Breast epithelium (tissue), 4 donors: Measurements from ENCODE around the gene HELT. TPM values are rescaled to one million over a fixed set of nuclear protein-coding genes. Genes with fewer than 3 reads are reported as not detected.

Source experiments
- DNase-seq, 2 donors: peaks; one replicate each; pipeline ENCODE4 v3.0.0-alpha.2; 2019; ENCODE audit warnings: low spot score in 2 of 2
- H3K27ac ChIP-seq, 2 donors: fragments of 200-600 bp; sonication (generic) in 1 of 2; one replicate each; pipeline ENCODE4 v1.5.1; 2016 to 2019; ENCODE audit warnings: mild to moderate bottlenecking in 1 of 2
- H3K27me3 ChIP-seq, 2 donors: fragments of 200-600 bp; sonication (generic) in 1 of 2; one replicate each; pipeline versions ENCODE4 v1.5.1 to v1.6.0; 2017 to 2019; ENCODE audit warnings: control low read depth in 1 of 2, mild to moderate bottlenecking in 1 of 2
- H3K36me3 ChIP-seq: fragments of 200-600 bp; one replicate; pipeline ENCODE4 v1.5.1; 2019
- H3K4me1 ChIP-seq, 2 donors: fragments of 200-600 bp; sonication (generic); one replicate each; pipeline ENCODE4 v1.5.1; 2016 to 2019; ENCODE audit warnings: control low read depth in 1 of 2
- H3K4me3 ChIP-seq, 3 donors: fragments of 200-600 bp; sonication (generic); 1 replicate in 2 of 3; 2 replicates in 1 of 3; pipeline ENCODE4 v1.5.1; 2016 to 2019; ENCODE audit warnings: mild to moderate bottlenecking in 3 of 3, moderate library complexity in 2 of 3
- H3K9me3 ChIP-seq, 2 donors: fragments of 200-600 bp; sonication (generic) in 1 of 2; one replicate each; pipeline ENCODE4 v1.5.1; 2016 to 2019; ENCODE audit warnings: control low read depth in 1 of 2
- POLR2A ChIP-seq: fragments of 450-650 bp; IDR thresholded peaks from one replicate; pipeline ENCODE4 v1.6.1; 2016; ENCODE audit warnings: antibody characterized with exemption, mild to moderate bottlenecking, moderate library complexity
- POLR2AphosphoS5 ChIP-seq, 3 donors: sonication (generic); formaldehyde crosslinking; IDR thresholded peaks; one replicate each; pipeline ENCODE4 v1.6.1; 2017; ENCODE audit warnings: antibody characterized with exemption in 3 of 3
- intact Hi-C: fragments of 100-400 bp; cut with DNase I; formaldehyde crosslinking; loops from one replicate; pipeline ENCODE4 v1.15.1; 2023; ENCODE audit warnings: low total_unique reads
- total RNA-seq, 3 donors: library from RNA; depleted of rRNA; stranded (reverse); fragments of >200 nt; gene quantifications; one replicate each; pipeline ENCODE4 v1.1.0, GENCODE V29; 2016
- TF ChIP-seq, protein P1 (sequence below), 3 donors: fragments of 450-650 bp; IDR thresholded peaks; one replicate each; pipeline ENCODE4 v1.5.1; 2016 to 2017; ENCODE audit warnings: antibody characterized with exemption in 3 of 3, mild to moderate bottlenecking in 3 of 3, moderate library complexity in 3 of 3

Gene HELT
- total RNA-seq, 3 donors from 2014 or later: not detected

DNA sequence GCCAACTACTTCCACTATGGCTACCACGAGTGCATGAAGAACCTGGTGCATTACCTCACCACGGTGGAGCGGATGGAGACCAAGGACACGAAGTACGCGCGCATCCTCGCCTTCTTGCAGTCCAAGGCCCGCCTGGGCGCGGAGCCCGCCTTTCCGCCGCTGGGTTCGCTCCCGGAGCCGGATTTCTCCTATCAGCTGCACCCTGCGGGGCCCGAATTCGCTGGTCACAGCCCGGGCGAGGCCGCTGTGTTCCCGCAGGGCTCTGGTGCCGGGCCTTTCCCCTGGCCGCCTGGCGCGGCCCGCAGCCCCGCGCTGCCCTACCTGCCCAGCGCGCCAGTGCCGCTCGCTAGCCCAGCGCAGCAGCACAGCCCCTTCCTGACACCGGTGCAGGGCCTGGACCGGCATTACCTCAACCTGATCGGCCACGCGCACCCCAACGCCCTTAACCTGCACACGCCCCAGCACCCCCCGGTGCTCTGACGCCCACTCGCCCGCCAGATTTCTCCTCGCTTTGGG is 2.1 kb downstream of the HELT start:
- intact Hi-C loops: no loop called here
- H3K4me1 ChIP-seq: peaks cover 0 to 16% of the 10 kb centered on the region in 2 donors
- DNase-seq: no peak
- TF ChIP-seq POLR2AphosphoS5 (IDR thresholded peaks at IDR 0.05) (no peak), POLR2A (no peak)
- TF ChIP-seq, protein P1, sequence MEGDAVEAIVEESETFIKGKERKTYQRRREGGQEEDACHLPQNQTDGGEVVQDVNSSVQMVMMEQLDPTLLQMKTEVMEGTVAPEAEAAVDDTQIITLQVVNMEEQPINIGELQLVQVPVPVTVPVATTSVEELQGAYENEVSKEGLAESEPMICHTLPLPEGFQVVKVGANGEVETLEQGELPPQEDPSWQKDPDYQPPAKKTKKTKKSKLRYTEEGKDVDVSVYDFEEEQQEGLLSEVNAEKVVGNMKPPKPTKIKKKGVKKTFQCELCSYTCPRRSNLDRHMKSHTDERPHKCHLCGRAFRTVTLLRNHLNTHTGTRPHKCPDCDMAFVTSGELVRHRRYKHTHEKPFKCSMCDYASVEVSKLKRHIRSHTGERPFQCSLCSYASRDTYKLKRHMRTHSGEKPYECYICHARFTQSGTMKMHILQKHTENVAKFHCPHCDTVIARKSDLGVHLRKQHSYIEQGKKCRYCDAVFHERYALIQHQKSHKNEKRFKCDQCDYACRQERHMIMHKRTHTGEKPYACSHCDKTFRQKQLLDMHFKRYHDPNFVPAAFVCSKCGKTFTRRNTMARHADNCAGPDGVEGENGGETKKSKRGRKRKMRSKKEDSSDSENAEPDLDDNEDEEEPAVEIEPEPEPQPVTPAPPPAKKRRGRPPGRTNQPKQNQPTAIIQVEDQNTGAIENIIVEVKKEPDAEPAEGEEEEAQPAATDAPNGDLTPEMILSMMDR (IDR thresholded peaks at IDR 0.05): no peak
- no peak overlapping the region for H3K27ac ChIP-seq
- H3K27me3 ChIP-seq: peaks cover 2 to 78% of the 10 kb centered on the region in 2 donors
- H3K4me3 ChIP-seq: peak overlapping the region in 2 of 3 donors; percentile 5 to 45
- H3K36me3 ChIP-seq: no peaks in the 10 kb centered on the region
- no peaks in the 10 kb centered on the region for H3K9me3 ChIP-seq

DNA sequence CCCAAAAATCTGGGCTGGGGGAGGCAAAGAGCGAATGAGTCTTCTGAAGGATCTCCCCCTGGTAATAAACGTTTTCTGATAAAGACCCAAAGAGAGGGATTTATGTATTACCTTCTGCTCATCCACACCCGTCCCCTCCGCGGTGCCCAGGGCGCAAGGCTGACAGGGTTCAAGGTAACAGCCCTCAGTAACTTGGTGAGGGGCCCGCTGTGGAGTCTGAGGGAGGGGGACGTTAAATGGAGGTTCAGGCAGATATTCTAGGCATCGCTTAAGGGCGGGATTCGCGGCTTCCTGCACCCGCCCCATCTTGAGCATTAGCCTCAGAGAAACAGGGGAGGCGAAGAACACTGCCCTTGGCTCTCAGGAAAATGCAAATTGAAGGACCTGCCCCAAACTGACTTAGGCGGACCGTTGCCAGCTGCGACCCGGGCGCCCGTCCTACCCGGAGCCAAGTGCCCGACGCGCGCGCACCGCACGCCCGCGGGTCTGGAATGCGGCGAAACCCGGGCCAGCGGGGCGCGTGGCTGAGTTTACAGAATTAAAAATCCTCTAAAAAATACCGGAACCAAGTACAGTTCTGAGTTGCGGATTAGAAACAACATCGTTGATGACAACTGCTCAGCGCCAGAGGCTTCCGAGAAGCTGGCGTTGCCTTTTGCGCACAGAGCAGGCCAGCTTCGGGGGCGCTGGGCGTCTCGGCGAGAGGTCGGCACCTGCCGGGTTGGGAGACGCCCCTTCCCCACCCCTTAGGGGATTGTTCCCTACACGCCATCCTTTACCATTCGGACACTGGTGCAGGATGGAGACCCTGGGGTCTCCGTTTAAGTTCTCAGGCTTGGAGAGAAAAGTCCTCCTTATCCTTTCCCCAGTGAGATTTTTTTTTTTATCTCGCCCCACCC is 2.8 kb downstream of the HELT start:
- no peak overlapping the region for H3K27ac ChIP-seq
- no peak for DNase-seq
- no peaks in the 10 kb centered on the region for H3K36me3 ChIP-seq
- peaks cover 2 to 76% of the 10 kb centered on the region in 2 donors for H3K27me3 ChIP-seq
- TF ChIP-seq POLR2AphosphoS5 (IDR thresholded peaks at IDR 0.05) (no peak), POLR2A (no peak)
- TF ChIP-seq, protein P1 (IDR thresholded peaks at IDR 0.05): no peak
- H3K4me1 ChIP-seq: peaks cover 0 to 16% of the 10 kb centered on the region in 2 donors
- intact Hi-C loops: no loop called here
- H3K4me3 ChIP-seq: peak overlapping the region in 1 of 3 donors; percentile 45
- H3K9me3 ChIP-seq: no peaks in the 10 kb centered on the region

GRCh38 chr4:185023471-185023870 is 5.2 kb downstream of the HELT start:
- peaks cover 2 to 53% of the 10 kb centered on the region in 2 donors for H3K27me3 ChIP-seq
- H3K9me3 ChIP-seq: no peaks in the 10 kb centered on the region
- H3K4me3 ChIP-seq: no peak overlapping the region
- no peak overlapping the region for H3K27ac ChIP-seq
- no peak for DNase-seq
- no peaks in the 10 kb centered on the region for H3K36me3 ChIP-seq
- peaks cover 0 to 16% of the 10 kb centered on the region in 2 donors for H3K4me1 ChIP-seq
- intact Hi-C loops: no loop called here
- TF ChIP-seq POLR2A: no peak
- TF ChIP-seq, protein P1 (IDR thresholded peaks at IDR 0.05): no peak
- TF ChIP-seq POLR2AphosphoS5 (IDR thresholded peaks at IDR 0.05): no peak

- Histone ChIP-seq H3K27ac (no peak overlapping the region), H3K4me1 (no peaks in the 10 kb centered on the region), H3K27me3 (peaks cover 0 to 14% of the 10 kb centered on the region in 2 donors), H3K9me3 (no peaks in the 10 kb centered on the region), H3K4me3 (no peak overlapping the region), H3K36me3 (no peaks in the 10 kb centered on the region)
- TF ChIP-seq POLR2A (no peak), POLR2AphosphoS5 (IDR thresholded peaks at IDR 0.05) (no peak)
- TF ChIP-seq, protein P1 (IDR thresholded peaks at IDR 0.05): no peak
- intact Hi-C loops: no loop called here
- DNase-seq: no peak
Measured at GRCh38 chr4:185028625-185029024, 10.3 kb downstream of the HELT start.

- Histone ChIP-seq H3K9me3 (no peaks in the 10 kb centered on the region), H3K36me3 (no peaks in the 10 kb centered on the region), H3K4me3 (no peak overlapping the region), H3K4me1 (no peaks in the 10 kb centered on the region), H3K27ac (no peak overlapping the region), H3K27me3 (no peaks in the 10 kb centered on the region)
- intact Hi-C loops: no loop called here
- no peak for DNase-seq
- TF ChIP-seq POLR2AphosphoS5 (IDR thresholded peaks at IDR 0.05): no peak
- TF ChIP-seq POLR2A: no peak
- TF ChIP-seq, protein P1 (IDR thresholded peaks at IDR 0.05): no peak
Measured at GRCh38 chr4:185031611-185032010, 13.3 kb downstream of the HELT start.
